GM19455 (cell line): ENCODE data around the gene PAGR1.

ENCODE experiments used
- ATAC-seq: cut with Tn5 transposase; IDR thresholded peaks from one replicate; pipeline ENCODE4 v1.9.1; 2021; ENCODE audit not compliant: unreplicated experiment

The PAGR1 gene

GRCh38 chr16:29834079-29834478, 18.1 kb downstream of the PAGR1 start:
- ATAC-seq: no peak

GRCh38 chr16:29835926-29836325, 20.0 kb downstream of the PAGR1 start:
- no peak for ATAC-seq

- no peak for ATAC-seq
These were observed 20.7 kb downstream of the PAGR1 start for GRCh38 chr16:29836623-29837022.

GRCh38 chr16:29837841-29838240, 21.9 kb downstream of the PAGR1 start:
- no peak for ATAC-seq

- no peak for ATAC-seq
These were observed 23.9 kb downstream of the PAGR1 start for GRCh38 chr16:29839822-29840221.

- no peak for ATAC-seq
These were observed 24.3 kb downstream of the PAGR1 start for GRCh38 chr16:29840240-29840639.

- no peak for ATAC-seq
These were observed 25.7 kb downstream of the PAGR1 start for GRCh38 chr16:29841631-29842030.

GRCh38 chr16:29842732-29843346, 26.9 kb downstream of the PAGR1 start:
- no peak for ATAC-seq

GRCh38 chr16:29843931-29844330, 28.0 kb downstream of the PAGR1 start:
- no peak for ATAC-seq

GRCh38 chr16:29844575-29845331, 28.8 kb downstream of the PAGR1 start:
- no peak for ATAC-seq

- no peak for ATAC-seq
These were observed 29.7 kb downstream of the PAGR1 start for GRCh38 chr16:29845656-29846055.

GRCh38 chr16:29848420-29849297, 32.7 kb downstream of the PAGR1 start:
- no peak for ATAC-seq

- ATAC-seq: no peak
These were observed 33.6 kb downstream of the PAGR1 start for GRCh38 chr16:29849505-29849904.

GRCh38 chr16:29850998-29851397, 35.0 kb downstream of the PAGR1 start:
- no peak for ATAC-seq

GRCh38 chr16:29852654-29853053, 36.7 kb downstream of the PAGR1 start:
- no peak for ATAC-seq

GRCh38 chr16:29854520-29855100, 38.7 kb downstream of the PAGR1 start:
- no peak for ATAC-seq

- no peak for ATAC-seq
These were observed 41.3 kb downstream of the PAGR1 start for GRCh38 chr16:29857133-29857760.

- ATAC-seq: no peak
These were observed 42.3 kb downstream of the PAGR1 start for GRCh38 chr16:29858149-29858849.

GRCh38 chr16:29858974-29859373, 43.0 kb downstream of the PAGR1 start:
- no peak for ATAC-seq

GRCh38 chr16:29860218-29860617, 44.3 kb downstream of the PAGR1 start:
- ATAC-seq: no peak
